ENCODE data around the gene DPP6.

DNA sequence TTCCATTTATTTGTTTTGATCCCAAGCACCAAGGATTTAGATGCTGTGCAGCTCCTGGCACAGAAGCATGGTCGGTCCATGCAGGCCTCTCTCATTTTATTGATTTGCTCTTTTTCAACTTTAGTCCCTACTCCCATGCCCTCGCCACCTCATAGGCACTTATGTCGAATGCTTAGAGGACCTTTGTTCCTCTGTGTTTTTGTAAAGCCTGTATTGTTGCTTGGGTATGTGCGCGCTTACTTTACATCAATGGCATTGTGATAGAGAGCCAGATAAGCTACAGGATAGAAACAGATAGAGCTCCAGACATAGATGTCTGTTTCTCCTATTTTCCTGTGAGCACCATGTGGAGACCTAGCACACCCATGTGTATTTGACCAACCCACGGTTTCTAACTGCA, 725.7 kb downstream of the DPP6 start:
- no peak for TF ChIP-seq CTCF (IDR thresholded peaks at IDR 0.05)
- no peak for TF ChIP-seq POLR2AphosphoS5 (IDR thresholded peaks at IDR 0.05; ENCODE audit: low read depth, low read length)
- no peak for TF ChIP-seq TCF7L2 (IDR thresholded peaks at IDR 0.05; ENCODE audit: low read depth, low read length)

Data from Panc1 (cell line).